ENCODE data around the gene DDR2.

The DDR2 gene

GRCh38 chr1:162672622-162673260, 40.5 kb downstream of the DDR2 start:
- DNase-seq (ENCODE audit: low read depth), result no peak

DNA sequence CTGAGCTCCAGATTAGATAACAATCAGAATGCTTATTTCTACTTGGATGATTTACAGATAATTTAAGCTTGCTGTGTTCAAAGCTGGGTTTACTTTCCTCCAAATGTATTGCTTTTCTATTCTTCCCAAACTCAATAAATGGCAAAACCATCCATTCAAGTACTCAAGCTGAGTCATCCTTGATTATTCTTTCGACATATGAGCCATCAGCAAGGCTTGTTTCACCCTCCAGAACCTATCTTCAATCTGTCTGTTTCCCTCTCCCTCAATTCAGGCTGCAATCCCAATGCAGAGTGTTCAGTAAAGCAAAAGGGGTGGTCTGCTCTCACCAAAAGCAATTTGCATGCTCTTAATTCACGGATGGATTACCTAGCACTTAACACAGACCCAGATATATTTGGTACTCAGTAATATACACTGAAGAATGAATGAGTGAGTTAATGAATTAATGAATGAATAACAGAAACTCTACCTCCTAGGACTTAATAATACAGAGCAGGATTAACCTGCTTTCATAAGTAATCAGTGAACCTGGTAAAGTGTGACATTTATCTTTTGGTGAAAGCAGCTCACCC, 41.9 kb downstream of the DDR2 start:
- DNase-seq (ENCODE audit: low read depth), result no peak

GRCh38 chr1:162676087-162676486, 43.8 kb downstream of the DDR2 start:
- DNase-seq (ENCODE audit: low read depth), result no peak

GRCh38 chr1:162676750-162677149, 44.5 kb downstream of the DDR2 start:
- no peak for DNase-seq (ENCODE audit: low read depth)

DNA sequence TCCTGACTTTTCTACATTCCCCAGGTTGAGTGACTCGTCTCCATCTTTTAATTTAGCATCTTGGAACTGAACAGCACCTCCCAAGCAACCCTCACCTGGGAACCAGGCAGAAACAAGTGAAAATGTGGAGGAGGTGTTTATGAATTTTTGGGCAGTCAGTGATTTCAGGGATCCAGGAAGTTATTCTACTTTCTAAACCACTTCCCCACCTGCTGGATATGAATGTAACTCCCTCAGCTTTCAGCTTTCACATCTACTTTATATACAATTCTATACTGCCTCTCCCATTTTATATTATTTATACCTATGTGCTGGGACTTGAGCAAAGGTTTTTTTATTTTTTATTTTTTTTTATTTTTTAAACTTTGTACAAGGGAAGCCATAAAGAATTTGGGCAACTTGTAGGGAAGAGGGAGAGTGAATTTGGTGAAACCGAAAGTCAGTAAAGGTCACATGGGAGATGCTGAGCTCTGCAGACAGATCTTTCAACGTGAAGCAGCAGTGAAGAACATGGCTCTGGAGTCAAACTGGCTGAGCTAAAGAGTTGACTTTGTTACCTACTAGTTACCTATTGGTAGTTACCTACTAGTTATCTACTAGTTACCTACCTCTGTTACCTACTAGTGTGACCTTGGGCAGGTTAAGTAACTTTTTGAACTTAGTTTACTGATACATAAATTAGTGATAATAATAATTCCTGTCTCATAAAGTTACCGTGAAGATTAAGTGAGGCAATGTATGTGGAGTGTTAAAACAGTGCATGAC, 45.5 kb downstream of the DDR2 start:
- DNase-seq (ENCODE audit: low read depth), result no peak

GRCh38 chr1:162678439-162678838, 46.2 kb downstream of the DDR2 start:
- no peak for DNase-seq (ENCODE audit: low read depth)

DNA sequence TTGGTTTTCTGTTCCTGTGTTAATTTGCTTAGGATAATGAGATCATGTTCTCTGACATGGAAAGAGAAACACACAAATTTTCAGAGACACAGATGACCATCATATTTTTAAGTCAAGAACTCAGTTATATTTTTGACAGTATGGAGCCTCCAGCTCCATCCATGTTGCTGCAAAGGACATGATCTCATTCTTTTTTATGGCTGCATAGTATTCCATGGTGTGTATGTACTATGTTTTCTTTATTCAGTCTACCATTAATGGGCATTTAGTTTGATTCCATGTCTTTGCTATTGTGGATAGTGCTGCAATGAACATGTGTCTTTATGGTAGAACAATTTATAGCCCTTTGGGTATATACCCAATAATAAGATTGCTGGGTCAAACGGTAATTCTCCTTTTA, 47.0 kb downstream of the DDR2 start:
- DNase-seq (ENCODE audit: low read depth), result no peak

DNA sequence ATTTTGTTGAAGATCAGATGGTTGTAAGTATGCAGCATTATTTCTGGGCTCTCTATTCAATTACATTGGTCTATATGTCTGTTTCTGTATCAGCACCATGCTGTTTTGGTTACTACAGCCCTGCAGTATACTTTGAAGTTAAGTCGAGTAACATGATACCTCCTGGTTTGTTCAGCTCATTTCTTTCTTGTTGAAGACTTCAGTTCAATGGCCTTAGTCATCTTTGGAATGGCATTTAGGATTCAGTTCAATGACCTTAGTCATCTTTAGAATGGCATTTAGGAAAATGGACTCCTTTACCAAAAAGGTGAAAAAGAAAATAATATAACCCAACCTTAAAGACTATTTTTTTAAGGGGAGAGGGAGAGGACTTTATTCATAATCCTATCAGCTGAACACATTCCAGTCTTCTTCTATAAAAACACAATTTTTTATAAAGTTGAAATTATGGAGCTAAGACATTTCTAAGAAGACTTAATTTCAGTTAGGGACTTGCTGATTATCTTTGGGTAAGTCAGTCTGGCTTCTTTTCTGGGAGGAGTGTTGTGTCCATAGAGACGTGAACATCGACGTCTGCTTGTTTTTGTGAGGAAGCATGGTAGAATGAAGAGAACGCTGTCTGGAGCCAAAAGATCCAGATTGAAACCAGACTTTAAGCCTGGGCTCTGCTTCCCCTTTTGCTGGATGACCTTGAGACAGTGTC, 48.3 kb downstream of the DDR2 start:
- no peak for DNase-seq (ENCODE audit: low read depth)

- DNase-seq (ENCODE audit: low read depth), result no peak
These were observed 48.8 kb downstream of the DDR2 start for GRCh38 chr1:162681122-162681436.

DNA sequence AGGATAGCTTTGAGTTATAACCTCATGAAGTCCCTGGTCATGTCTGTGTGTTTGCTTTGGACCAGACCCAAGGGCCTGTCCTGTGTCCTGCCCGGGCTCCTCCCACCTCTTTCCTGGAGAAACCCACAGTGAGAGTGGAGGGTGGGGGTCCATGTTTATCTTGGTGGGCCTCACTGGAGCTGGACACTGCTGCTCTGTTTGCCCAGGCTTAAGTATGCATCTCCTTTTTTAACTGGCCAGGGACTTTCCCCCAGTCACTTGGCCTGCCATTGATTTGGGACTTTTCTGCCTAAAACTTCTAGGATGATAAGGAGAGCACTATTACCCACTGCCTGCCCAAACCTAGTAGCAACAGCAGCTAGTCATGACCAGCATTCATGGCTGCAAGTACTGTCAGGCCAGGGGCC, 49.8 kb downstream of the DDR2 start:
- no peak for DNase-seq (ENCODE audit: low read depth)

GRCh38 chr1:162687870-162688269, 55.6 kb downstream of the DDR2 start:
- DNase-seq (ENCODE audit: low read depth), result no peak

DNA sequence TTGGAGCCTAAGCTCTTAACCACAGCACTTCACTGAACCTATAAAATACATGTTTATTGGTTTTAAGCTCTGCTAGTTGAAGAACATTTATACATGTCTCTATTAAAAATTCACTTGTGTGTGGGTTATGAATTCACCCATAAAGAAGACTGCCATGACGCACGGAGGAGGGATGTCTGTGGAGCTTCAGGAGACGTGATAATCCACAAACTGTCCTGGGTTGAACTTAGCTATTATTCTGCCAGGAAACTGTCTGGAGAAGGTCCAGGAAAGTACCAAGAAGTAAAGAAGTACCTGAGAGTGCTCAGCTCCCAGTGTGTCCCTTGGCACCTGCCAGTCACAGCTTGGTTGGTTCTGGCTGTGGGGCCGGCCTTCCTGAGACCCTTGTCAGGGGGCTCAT, 56.3 kb downstream of the DDR2 start:
- no peak for DNase-seq (ENCODE audit: low read depth)

GRCh38 chr1:162688931-162689330, 56.7 kb downstream of the DDR2 start:
- DNase-seq (ENCODE audit: low read depth), result no peak

GRCh38 chr1:162689745-162690671, 57.7 kb downstream of the DDR2 start:
- no peak for DNase-seq (ENCODE audit: low read depth)

- DNase-seq (ENCODE audit: low read depth), result peak; percentile 79
These were observed 58.6 kb downstream of the DDR2 start for GRCh38 chr1:162690672-162691434.

- DNase-seq (ENCODE audit: low read depth), result no peak
These were observed 59.8 kb downstream of the DDR2 start for GRCh38 chr1:162691999-162692575.

GRCh38 chr1:162694911-162695310, 62.6 kb downstream of the DDR2 start:
- no peak for DNase-seq (ENCODE audit: low read depth)

GRCh38 chr1:162695687-162696086, 63.4 kb downstream of the DDR2 start:
- no peak for DNase-seq (ENCODE audit: low read depth)

- peak; percentile 51 for DNase-seq (ENCODE audit: low read depth)
These were observed 64.1 kb downstream of the DDR2 start for GRCh38 chr1:162696286-162696862.

- no peak for DNase-seq (ENCODE audit: low read depth)
These were observed 65.1 kb downstream of the DDR2 start for GRCh38 chr1:162697140-162697895.

All from HS-27A (cell line).